WTC11 (cell line): ENCODE results near the gene FBN2. TPM values are rescaled to one million over a fixed set of nuclear protein-coding genes. Genes with fewer than 3 reads are reported as not detected.

Experiments
- ATAC-seq: fragments of 200-7000 bp; cut with Tn5 transposase; 2 replicates; pipeline ENCODE4 v1.10.0; 2021; ENCODE audit warnings: mild to moderate bottlenecking, moderate library complexity
- CTCF ChIA-PET: fragments of 300-600 bp; sonication (Branson Sonifier 250); formaldehyde crosslinking; loops from one replicate; lab custom pipeline; 2021; ENCODE audit warnings: antibody characterized with exemption; lab: Charles Lee
- POLR2A ChIA-PET: fragments of 350-600 bp; sonication (Branson Sonifier 250); formaldehyde crosslinking; loops from one replicate; lab custom pipeline; 2021; ENCODE audit warnings: antibody characterized with exemption; lab: Charles Lee
- DNase-seq: peaks from one replicate; pipeline ENCODE4 v3.0.0; 2021; ENCODE audit warnings: low spot score
- H3K27ac Mint-ChIP-seq: 2 replicates; pipeline ENCODE4 v1.8.0; 2021; ENCODE audit warnings: mixed read lengths
- H3K27me3 Mint-ChIP-seq: 2 replicates; pipeline ENCODE4 v1.8.0; 2021; ENCODE audit warnings: low read depth, mild to moderate bottlenecking, moderate library complexity, mixed read lengths
- H3K36me3 Mint-ChIP-seq: 2 replicates; pipeline ENCODE4 v1.8.0; 2021; ENCODE audit warnings: mixed read lengths
- H3K4me1 Mint-ChIP-seq: 2 replicates; pipeline ENCODE4 v1.8.0; 2022; ENCODE audit warnings: mixed read lengths
- H3K4me3 Mint-ChIP-seq: 2 replicates; pipeline ENCODE4 v1.8.0; 2021; ENCODE audit warnings: mild to moderate bottlenecking, moderate library complexity, mixed read lengths
- H3K9me3 Mint-ChIP-seq: 2 replicates; pipeline ENCODE4 v1.8.0; 2021; ENCODE audit warnings: mixed read lengths
- ATF3 ChIP-seq: sonication (generic); formaldehyde crosslinking; conservative IDR thresholded peaks from 2 replicates; pipeline ENCODE4 v1.8.1; 2022; ENCODE audit warnings: mild to moderate bottlenecking, missing genetic modification reagents
- ATF6 ChIP-seq: sonication (generic); formaldehyde crosslinking; IDR thresholded peaks from 2 replicates; pipeline ENCODE4 v1.8.1; 2023; ENCODE audit warnings: mild to moderate bottlenecking, missing genetic modification reagents
- CDX4 ChIP-seq: fragments of 250-450 bp; sonication (Bioruptor Pico); IDR thresholded peaks from 2 replicates; pipeline ENCODE4 v1.9.0; 2021; ENCODE audit warnings: moderate library complexity, mild to moderate bottlenecking, inconsistent platforms, borderline replicate concordance
- CREM ChIP-seq: sonication (generic); formaldehyde crosslinking; IDR thresholded peaks from 2 replicates; pipeline ENCODE4 v1.8.1; 2022; ENCODE audit warnings: mild to moderate bottlenecking, missing genetic modification reagents, moderate library complexity
- E2F5 ChIP-seq: sonication (generic); formaldehyde crosslinking; IDR thresholded peaks from 2 replicates; pipeline ENCODE4 v1.8.1; 2022; ENCODE audit warnings: mild to moderate bottlenecking, moderate library complexity, missing genetic modification reagents
- ERG ChIP-seq: fragments of 250-450 bp; sonication (Bioruptor Pico); IDR thresholded peaks from 2 replicates; pipeline ENCODE4 v1.8.0; 2021; ENCODE audit warnings: mild to moderate bottlenecking
- JUN ChIP-seq: sonication (generic); formaldehyde crosslinking; IDR thresholded peaks from 2 replicates; pipeline ENCODE4 v1.8.0; 2023; ENCODE audit warnings: mild to moderate bottlenecking, missing genetic modification reagents
- PRDM15 ChIP-seq: sonication (generic); formaldehyde crosslinking; IDR thresholded peaks from 2 replicates; pipeline ENCODE4 v1.8.0; 2022; ENCODE audit warnings: missing genetic modification reagents
- PRRX2 ChIP-seq: fragments of 250-450 bp; sonication (Bioruptor Pico); IDR thresholded peaks from 2 replicates; pipeline ENCODE4 v1.8.0; 2021; ENCODE audit warnings: mild to moderate bottlenecking
- ZBTB21 ChIP-seq: sonication (generic); formaldehyde crosslinking; IDR thresholded peaks from 2 replicates; pipeline ENCODE4 v1.8.1; 2023; ENCODE audit warnings: mild to moderate bottlenecking, missing genetic modification reagents, borderline replicate concordance
- ZBTB43 ChIP-seq: sonication (generic); formaldehyde crosslinking; IDR thresholded peaks from 2 replicates; pipeline ENCODE4 v1.8.1; 2023; ENCODE audit warnings: mild to moderate bottlenecking, missing genetic modification reagents
- ZNF219 ChIP-seq: sonication (generic); formaldehyde crosslinking; IDR thresholded peaks from 2 replicates; pipeline ENCODE4 v1.8.0; 2023; ENCODE audit warnings: missing genetic modification reagents, mild to moderate bottlenecking, borderline replicate concordance
- ZNF232 ChIP-seq: sonication (generic); formaldehyde crosslinking; IDR thresholded peaks from 2 replicates; pipeline ENCODE4 v1.8.0; 2022; ENCODE audit warnings: mild to moderate bottlenecking, missing genetic modification reagents
- ZNF281 ChIP-seq: sonication (generic); formaldehyde crosslinking; IDR thresholded peaks from 2 replicates; pipeline ENCODE4 v1.8.0; 2023; ENCODE audit warnings: mild to moderate bottlenecking, missing genetic modification reagents
- ZNF317 ChIP-seq: sonication (generic); formaldehyde crosslinking; IDR thresholded peaks from 2 replicates; pipeline ENCODE4 v1.8.1; 2023; ENCODE audit warnings: low read depth, mild to moderate bottlenecking, moderate library complexity, missing genetic modification reagents, borderline replicate concordance
- ZNF425 ChIP-seq: fragments of 250-450 bp; sonication (Bioruptor Pico); conservative IDR thresholded peaks from 2 replicates; pipeline ENCODE4 v1.9.0; 2021; ENCODE audit warnings: mild to moderate bottlenecking
- total RNA-seq: library from RNA; stranded (reverse); gene quantifications from 3 replicates; pipeline ENCODE4 v1.2.3, GENCODE V29; 2021

FBN2 gene
- total RNA-seq, 1 experiment from 2014 or later: 56.7 TPM

GRCh38 chr5:128566178-128566577 is 28.1 kb upstream of the FBN2 start:
- Mint-ChIP-seq H3K27ac (no peak overlapping the region), H3K4me1 (peaks cover 7% of the 10 kb centered on the region), H3K4me3 (no peak overlapping the region), H3K9me3 (no peaks in the 10 kb centered on the region), H3K36me3 (no peaks in the 10 kb centered on the region), H3K27me3 (no peaks in the 10 kb centered on the region)
- no peak for ATAC-seq
- TF ChIP-seq ZNF317: no peak
- no peak for TF ChIP-seq JUN (CRISPR knock-in tag)
- TF ChIP-seq PRDM15: no peak
- no peak for TF ChIP-seq ZBTB43 (CRISPR knock-in tag)
- no peak for TF ChIP-seq ZBTB21 (CRISPR knock-in tag)
- TF ChIP-seq ZNF425 (CRISPR knock-in tag): no peak
- TF ChIP-seq ATF3: no peak
- no peak for DNase-seq
- ChIA-PET POLR2A (no interaction called here), CTCF (no interaction called here)

GRCh38 chr5:128559300-128560297 is 21.6 kb upstream of the FBN2 start:
- Mint-ChIP-seq H3K9me3 (peaks cover 5% of the 10 kb centered on the region), H3K36me3 (peaks cover 5% of the 10 kb centered on the region; the same call in 1 of the 2 replicates), H3K4me1 (peaks cover 8% of the 10 kb centered on the region), H3K27ac (no peak overlapping the region), H3K4me3 (no peak overlapping the region), H3K27me3 (no peaks in the 10 kb centered on the region)
- ChIA-PET CTCF (no interaction called here), POLR2A (no interaction called here)
- DNase-seq (no peak), ATAC-seq (peak; percentile 36; the same call in 1 of the 2 replicates)
- TF ChIP-seq ATF6 (CRISPR knock-in tag) (no peak), PRRX2 (CRISPR knock-in tag) (no peak), ERG (CRISPR knock-in tag) (no peak), E2F5 (CRISPR knock-in tag) (no peak), ZNF281 (no peak), CDX4 (CRISPR knock-in tag) (no peak), CREM (CRISPR knock-in tag) (no peak), ZNF232 (no peak), ATF3 (no peak), ZNF219 (CRISPR knock-in tag) (no peak)
